ENCODE measurements around the gene GLIS2. TPM values are rescaled to one million over a fixed set of nuclear protein-coding genes. Genes with fewer than 3 reads are reported as not detected.
"Not testable (repeated sequence)": the region's sequence is repeated elsewhere in the genome, so short reads cannot be mapped to it uniquely, and the experiment has no call there.

The GLIS2 gene
- total RNA-seq, 3 donors from 2014 or later: 1.7 to 21.1 (median 2.9) TPM

DNA sequence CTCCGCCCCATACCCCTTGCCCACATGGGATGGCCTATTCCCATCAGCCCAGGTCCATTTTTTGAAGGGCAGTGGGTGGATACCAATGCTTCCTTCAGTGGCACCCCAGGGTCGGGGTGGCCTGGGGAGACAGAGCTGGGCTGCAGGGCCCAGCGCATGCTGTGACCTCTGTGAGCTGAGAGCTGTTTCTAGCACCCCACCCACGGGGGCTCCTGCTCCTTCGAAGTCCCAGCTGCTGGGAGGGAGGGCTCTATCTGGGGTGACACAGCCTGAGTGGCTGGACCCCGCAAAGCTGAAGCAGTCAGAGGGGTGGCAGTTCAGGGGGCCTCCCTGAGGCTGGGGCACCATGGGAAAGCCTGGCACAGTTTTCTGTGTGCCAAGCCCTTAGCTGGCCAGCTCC, 24.6 kb downstream of the GLIS2 start:
- ATAC-seq: no peak
- Histone ChIP-seq H3K4me1 (ENCODE audit: low read depth) (peaks cover 3% of the 10 kb centered on the region), H3K9me3 (no peaks in the 10 kb centered on the region), H3K4me3 (no peak overlapping the region), H3K36me3 (ENCODE audit: low read depth) (no peaks in the 10 kb centered on the region)
- no peak for DNase-seq
- intact Hi-C loops (cut with DNase I, micrococcal nuclease): no loop called here
- no peak for TF ChIP-seq CTCF (IDR thresholded peaks at IDR 0.05)

GRCh38 chr16:4341250-4341649, 25.4 kb downstream of the GLIS2 start:
- peaks cover 4% of the 10 kb centered on the region for H3K4me1 ChIP-seq (ENCODE audit: low read depth)
- DNase-seq (no peak), ATAC-seq (no peak)
- H3K36me3 ChIP-seq (ENCODE audit: low read depth): no peaks in the 10 kb centered on the region
- H3K4me3 ChIP-seq: no peak overlapping the region
- intact Hi-C loops (cut with DNase I, micrococcal nuclease): no loop called here
- TF ChIP-seq CTCF (IDR thresholded peaks at IDR 0.05): no peak
- H3K9me3 ChIP-seq: no peaks in the 10 kb centered on the region

- ATAC-seq (no peak), DNase-seq (no peak)
- peaks cover 7% of the 10 kb centered on the region for H3K4me1 ChIP-seq (ENCODE audit: low read depth)
- H3K36me3 ChIP-seq (ENCODE audit: low read depth): no peaks in the 10 kb centered on the region
- intact Hi-C loops (cut with DNase I, micrococcal nuclease): no loop called here
- H3K9me3 ChIP-seq: no peaks in the 10 kb centered on the region
- TF ChIP-seq CTCF (IDR thresholded peaks at IDR 0.05): no peak
- H3K4me3 ChIP-seq: no peak overlapping the region
These were observed 27.2 kb downstream of the GLIS2 start for GRCh38 chr16:4342866-4343744.

- H3K4me1 ChIP-seq (ENCODE audit: low read depth); H3K36me3 ChIP-seq (ENCODE audit: low read depth); intact Hi-C loops (cut with DNase I, micrococcal nuclease); H3K9me3 ChIP-seq; ATAC-seq; DNase-seq; H3K4me3 ChIP-seq: not testable (repeated sequence)
These were observed 28.6 kb downstream of the GLIS2 start for GRCh38 chr16:4344300-4344982.

GRCh38 chr16:4344983-4345835, 29.3 kb downstream of the GLIS2 start:
- DNase-seq (no peak), ATAC-seq (no peak)
- TF ChIP-seq CTCF (IDR thresholded peaks at IDR 0.05): no peak
- intact Hi-C loops (cut with DNase I, micrococcal nuclease): no loop called here
- peaks cover 7% of the 10 kb centered on the region for H3K4me1 ChIP-seq (ENCODE audit: low read depth)
- no peak overlapping the region for H3K4me3 ChIP-seq
- no peaks in the 10 kb centered on the region for H3K9me3 ChIP-seq
- H3K36me3 ChIP-seq (ENCODE audit: low read depth): no peaks in the 10 kb centered on the region

Measured in mucosa of descending colon (tissue), 3 donors.